IMR-90 (cell line): Measurements from ENCODE around the gene PYGL. TPM values are rescaled to one million over a fixed set of nuclear protein-coding genes. Genes with fewer than 3 reads are reported as not detected.

ENCODE experiments used
- ATAC-seq: fragments of 200-7000 bp; cut with Tn5 transposase; 2 replicates; pipeline ENCODE4 v1.9.1; 2020; ENCODE audit warnings: low read depth, mild to moderate bottlenecking, moderate library complexity
- BruUV-seq: library from RNA; stranded (reverse); fragments of 400-500 nt; replicated peaks from 2 replicates; lab custom pipeline; 2021; lab: Mats Ljungman, UMichigan
- CTCF ChIA-PET: fragments of 300-600 bp; formaldehyde crosslinking; extraction: SDS; loops from one replicate; lab custom pipeline; 2021; ENCODE audit warnings: antibody characterized with exemption; lab: Yijun Ruan, JAX
- POLR2A ChIA-PET: fragments of 300-600 bp; sonication (Branson Sonifier 250); formaldehyde crosslinking; loops from one replicate; lab custom pipeline; 2022; ENCODE audit warnings: antibody characterized with exemption; ENCODE audit not compliant: unreplicated experiment; lab: Charles Lee
- DNase-seq: peaks from one replicate; pipeline ENCODE4 v3.0.0; 2013
- H2AFZ ChIP-seq: replicated peaks from 2 replicates; pipeline ENCODE3; 2013; ENCODE audit warnings: low read length, mild to moderate bottlenecking; ENCODE audit not compliant: poor library complexity
- H2AK5ac ChIP-seq: 2 replicates; pipeline ENCODE4 v1.6.1; 2013; ENCODE audit warnings: low read depth, low read length, inconsistent platforms
- H2AK9ac ChIP-seq: replicated peaks from 2 replicates; pipeline ENCODE3; 2013; ENCODE audit warnings: mild to moderate bottlenecking, low read depth, low read length, moderate library complexity; ENCODE audit not compliant: poor library complexity
- H2BK120ac ChIP-seq: 2 replicates; pipeline ENCODE4 v1.6.1; 2013; ENCODE audit warnings: low read depth, low read length, inconsistent platforms
- H2BK15ac ChIP-seq: 3 replicates; pipeline ENCODE4 v1.6.1; 2013; ENCODE audit warnings: low read depth, low read length, inconsistent platforms
- H2BK20ac ChIP-seq: 2 replicates; pipeline ENCODE4 v1.6.1; 2013; ENCODE audit warnings: low read depth, mild to moderate bottlenecking, inconsistent platforms, low read length, moderate library complexity
- H2BK5ac ChIP-seq: 2 replicates; pipeline ENCODE4 v1.6.1; 2013; ENCODE audit warnings: mild to moderate bottlenecking, low read depth, low read length, inconsistent platforms; ENCODE audit not compliant: poor library complexity, severe bottlenecking
- H3K14ac ChIP-seq: replicated peaks from 2 replicates; pipeline ENCODE4 v1.6.1; 2013; ENCODE audit warnings: low read depth, low read length, inconsistent platforms
- H3K18ac ChIP-seq: 2 replicates; pipeline ENCODE4 v1.6.1; 2013; ENCODE audit warnings: low read depth, low read length, control low read depth
- H3K23ac ChIP-seq: 2 replicates; pipeline ENCODE4 v1.6.1; 2013; ENCODE audit warnings: low read depth, low read length, inconsistent platforms
- H3K27ac ChIP-seq: 2 replicates; pipeline ENCODE4 v1.5.1; 2013; ENCODE audit warnings: mild to moderate bottlenecking, control low read depth, low read length; ENCODE audit not compliant: insufficient read depth
- H3K27me3 ChIP-seq: 2 replicates; pipeline ENCODE4 v1.6.1; 2013; ENCODE audit warnings: low read length; ENCODE audit not compliant: control insufficient read depth, insufficient read depth
- H3K36me3 ChIP-seq: 2 replicates; pipeline ENCODE4 v1.6.1; 2013; ENCODE audit warnings: low read length, mixed read lengths; ENCODE audit not compliant: control insufficient read depth, insufficient read depth
- H3K4ac ChIP-seq: 2 replicates; pipeline ENCODE4 v1.6.1; 2013; ENCODE audit warnings: low read depth, low read length, inconsistent platforms
- H3K4me1 ChIP-seq: 2 replicates; pipeline ENCODE4 v1.6.1; 2013; ENCODE audit warnings: low read length, mixed read lengths; ENCODE audit not compliant: control insufficient read depth, insufficient read depth
- H3K4me2 ChIP-seq: 2 replicates; pipeline ENCODE4 v1.6.1; 2013; ENCODE audit warnings: low read depth, mild to moderate bottlenecking, control low read depth, low read length, moderate library complexity
- H3K4me3 ChIP-seq: 2 replicates; pipeline ENCODE4 v1.5.1; 2013; ENCODE audit warnings: low read depth, mild to moderate bottlenecking, control low read depth, low read length, moderate library complexity; ENCODE audit not compliant: insufficient read depth
- H3K56ac ChIP-seq: 2 replicates; pipeline ENCODE4 v1.6.1; 2013; ENCODE audit warnings: low read length, inconsistent platforms; ENCODE audit not compliant: insufficient read depth; ENCODE audit errors: extremely low read depth
- H3K79me1 ChIP-seq, 2 experiments: 2 replicates each; pipeline ENCODE4 v1.6.1; 2013; ENCODE audit warnings: low read length in 2 of 2, inconsistent platforms in 1 of 2, low read depth in 1 of 2
- H3K9ac ChIP-seq: 2 replicates; pipeline ENCODE4 v1.6.1; 2013; ENCODE audit warnings: low read depth, low read length, control low read depth
- H3K9me1 ChIP-seq: 2 replicates; pipeline ENCODE4 v1.6.1; 2013; ENCODE audit warnings: low read length, inconsistent platforms; ENCODE audit not compliant: insufficient read depth
- H3K9me3 ChIP-seq: 2 replicates; pipeline ENCODE4 v1.6.1; 2013; ENCODE audit warnings: low read length; ENCODE audit not compliant: control insufficient read depth, insufficient read depth
- H4K20me1 ChIP-seq: 2 replicates; pipeline ENCODE4 v1.6.1; 2013; ENCODE audit warnings: low read length, inconsistent platforms; ENCODE audit not compliant: insufficient read depth
- H4K5ac ChIP-seq: 2 replicates; pipeline ENCODE4 v1.6.1; 2013; ENCODE audit warnings: mild to moderate bottlenecking, low read depth, low read length, control low read depth
- H4K8ac ChIP-seq, 2 experiments: 2 replicates each; pipeline ENCODE4 v1.6.1; 2013; ENCODE audit warnings: low read depth in 2 of 2, low read length in 2 of 2, control low read depth in 1 of 2, inconsistent platforms in 1 of 2
- H4K91ac ChIP-seq: 2 replicates; pipeline ENCODE4 v1.6.1; 2013; ENCODE audit warnings: low read depth, low read length, inconsistent platforms; ENCODE audit not compliant: insufficient read depth
- BHLHE40 ChIP-seq: fragments of 150-350 bp; IDR thresholded peaks from 2 replicates; pipeline ENCODE4 v1.6.1; 2016; ENCODE audit warnings: mild to moderate bottlenecking, low read depth, low read length
- CEBPB ChIP-seq: IDR thresholded peaks from 2 replicates; pipeline ENCODE4 v1.6.1; 2012; ENCODE audit warnings: low read depth, low read length, improper control_type of control experiment
- CHD1 ChIP-seq: IDR thresholded peaks from 2 replicates; pipeline ENCODE4 v1.6.1; 2012; ENCODE audit warnings: low read depth, low read length, improper control_type of control experiment
- CTCF ChIP-seq: conservative IDR thresholded peaks from 2 replicates; pipeline ENCODE4 v1.5.1; 2012; ENCODE audit warnings: mild to moderate bottlenecking, low read depth, low read length, improper control_type of control experiment
- ELK1 ChIP-seq: fragments of 150-350 bp; IDR thresholded peaks from 2 replicates; pipeline ENCODE4 v1.6.1; 2016; ENCODE audit warnings: low read depth, mild to moderate bottlenecking, low read length, moderate library complexity, borderline replicate concordance
- FOS ChIP-seq: fragments of 150-350 bp; IDR thresholded peaks from 2 replicates; pipeline ENCODE4 v1.6.1; 2016; ENCODE audit warnings: low read depth, low read length
- MAFK ChIP-seq: IDR thresholded peaks from 2 replicates; pipeline ENCODE4 v1.6.1; 2012; ENCODE audit warnings: low read depth, low read length, improper control_type of control experiment
- MAZ ChIP-seq: IDR thresholded peaks from 2 replicates; pipeline ENCODE4 v1.6.1; 2012; ENCODE audit warnings: low read depth, mild to moderate bottlenecking, low read length, improper control_type of control experiment, moderate library complexity, borderline replicate concordance
- MXI1 ChIP-seq: IDR thresholded peaks from 2 replicates; pipeline ENCODE4 v1.6.1; 2012; ENCODE audit warnings: low read depth, mild to moderate bottlenecking, low read length, moderate library complexity, borderline replicate concordance
- NFE2L2 ChIP-seq: fragments of 150-350 bp; IDR thresholded peaks from 2 replicates; pipeline ENCODE4 v1.6.1; 2016; ENCODE audit warnings: low read depth, mild to moderate bottlenecking, low read length
- POLR2A ChIP-seq: IDR thresholded peaks from 2 replicates; pipeline ENCODE4 v1.6.1; 2012; ENCODE audit warnings: mild to moderate bottlenecking, low read depth, low read length
- RAD21 ChIP-seq: IDR thresholded peaks from 2 replicates; pipeline ENCODE4 v1.6.1; 2012; ENCODE audit warnings: low read length, improper control_type of control experiment
- RCOR1 ChIP-seq: IDR thresholded peaks from 2 replicates; pipeline ENCODE4 v1.6.1; 2012; ENCODE audit warnings: mild to moderate bottlenecking, low read length, improper control_type of control experiment; ENCODE audit not compliant: insufficient replicate concordance
- RFX5 ChIP-seq: IDR thresholded peaks from 2 replicates; pipeline ENCODE4 v1.8.0; 2012; ENCODE audit warnings: low read depth, mild to moderate bottlenecking, low read length, moderate library complexity
- SMC3 ChIP-seq: fragments of 150-350 bp; IDR thresholded peaks from 2 replicates; pipeline ENCODE4 v1.6.1; 2016; ENCODE audit warnings: low read depth, mild to moderate bottlenecking, antibody characterized with exemption, low read length, moderate library complexity
- USF2 ChIP-seq: fragments of 150-350 bp; IDR thresholded peaks from 2 replicates; pipeline ENCODE4 v1.6.1; 2017; ENCODE audit warnings: mild to moderate bottlenecking, antibody characterized with exemption, low read length, low read depth
- WGBS, 2 experiments: methylation state at CpG; one replicate each; pipeline versions ENCODE4 v1.1.5 to v1.1.7; 2013; ENCODE audit warnings: missing lambda C conversion rate in 2 of 2; ENCODE audit not compliant: insufficient read length in 1 of 2; ENCODE audit errors: extremely low coverage in 2 of 2; 5-methylcytosine and 5-hydroxymethylcytosine counted together
- dilution Hi-C: fragments of 300-500 bp; cut with HindIII; formaldehyde crosslinking; loops from one replicate; pipeline ENCODE4 v1.14.3; 2018; ENCODE audit warnings: low sequenced_read_pairs; ENCODE audit not compliant: unreplicated experiment
- in situ Hi-C: fragments of 300-500 bp; cut with MboI; formaldehyde crosslinking; loops from 3 replicates; pipeline ENCODE4 v1.14.3; 2019; ENCODE audit warnings: low sequenced_read_pairs, inconsistent platforms, mixed read lengths
- intact Hi-C: fragments of 100-400 bp; cut with micrococcal nuclease; formaldehyde crosslinking; loops from 2 replicates; pipeline ENCODE4 v1.10.0; 2022
- polyA plus RNA-seq, 3 experiments: library from polyadenylated mRNA; depleted of rRNA; stranded (reverse); fragments of >200 nt; gene quantifications; 2 replicates each; pipeline ENCODE4 v1.2.3, GENCODE V29; 2012; ENCODE audit warnings: low replicate concordance in 1 of 3
- total RNA-seq: library from RNA; depleted of rRNA; stranded (reverse); fragments of >200 nt; gene quantifications from 2 replicates; pipeline ENCODE4 v1.2.3, GENCODE V29; 2012

PYGL gene
- total and polyA plus RNA-seq, 2 of the 4 experiments (the other 2 are of a cell fraction) = 52.3 to 70.4 TPM

GRCh38 chr14:50931559-50931958 lies 12.7 kb downstream of the PYGL start:
- Histone ChIP-seq H3K79me1 (peaks cover 0 to 4% of the 10 kb centered on the region in 2 experiments; a peak in 1 of 4 replicates), H2AK9ac (no peak overlapping the region), H2BK120ac (no peak overlapping the region), H3K36me3 (peaks cover 22% of the 10 kb centered on the region), H2BK15ac (no peak overlapping the region), H3K9me3 (no peaks in the 10 kb centered on the region), H3K9me1 (peaks cover 11% of the 10 kb centered on the region; the same call in 1 of the 2 replicates), H4K8ac (no peak overlapping the region), H3K4me1 (peaks cover 3% of the 10 kb centered on the region), H3K23ac (no peak overlapping the region), H3K56ac (no peak overlapping the region), H3K4me3 (no peak overlapping the region), H3K27ac (no peak overlapping the region), H3K14ac (no peak overlapping the region), H4K20me1 (no peaks in the 10 kb centered on the region), H2AK5ac (no peak overlapping the region), H3K4me2 (no peak overlapping the region), H2AFZ (no peak overlapping the region), H2BK20ac (no peak overlapping the region), H3K9ac (no peak overlapping the region), H2BK5ac (no peak overlapping the region), H4K5ac (no peak overlapping the region), H4K91ac (no peak overlapping the region), H3K18ac (no peak overlapping the region), H3K27me3 (no peaks in the 10 kb centered on the region), H3K4ac (no peak overlapping the region)
- DNase-seq (no peak), ATAC-seq (no peak)
- dilution Hi-C loops = no loop called here
- ChIA-PET POLR2A (no interaction called here), CTCF (no interaction called here)
- no TSS peak for BruUV-seq
- TF ChIP-seq ELK1 = no peak
- TF ChIP-seq CTCF = no peak
- TF ChIP-seq RCOR1 = no peak
- no peak for TF ChIP-seq MAZ
- TF ChIP-seq MXI1 = no peak
- no peak for TF ChIP-seq CEBPB
- TF ChIP-seq CHD1 = no peak
- no peak for TF ChIP-seq MAFK
- TF ChIP-seq RAD21 = no peak
- TF ChIP-seq SMC3 = no peak
- no peak for TF ChIP-seq POLR2A
- no peak for TF ChIP-seq BHLHE40
- no peak for TF ChIP-seq FOS
- no peak for TF ChIP-seq USF2
- TF ChIP-seq RFX5 = no peak
- TF ChIP-seq NFE2L2 = no peak
- intact Hi-C loops = loop anchor here (10.0 kb wide), 1 partner anchor 277 kb away; no protein-coding TSS in a partner anchor
- 90% methylated on average over 2 of the region's 3 CpGs; no CpG with 5 or more reads in 1 of the 2 experiments for WGBS, 2 experiments
- in situ Hi-C loops = no loop called here
